ENCODE measurements around the gene NRROS.
"Not testable (repeated sequence)": the region's sequence is repeated elsewhere in the genome, so short reads cannot be mapped to it uniquely, and the experiment has no call there.

NRROS gene
- 24.0 to 163 (median 73.5) reads per million in 18 experiments for total RNA-seq

- peak; percentile 88 to 95 for DNase-seq
Measured at GRCh38 chr3:196639483-196640296, at the start of gene NRROS. Gene NRROS (plus strand): TSS chr3:196639694. CDS start chr3:196654540, 14,846 bp downstream.

- no peak for DNase-seq
Measured at GRCh38 chr3:196590279-196590678, 49.2 kb upstream of the NRROS start.

GRCh38 chr3:196596355-196596754 is 43.1 kb upstream of the NRROS start:
- DNase-seq, result no peak

GRCh38 chr3:196597971-196598733 is 41.3 kb upstream of the NRROS start:
- peak; percentile 18 to 38 for DNase-seq

GRCh38 chr3:196599734-196600128 is 39.8 kb upstream of the NRROS start:
- no peak for DNase-seq

- no peak for DNase-seq
Measured at GRCh38 chr3:196600359-196600758, 39.1 kb upstream of the NRROS start.

GRCh38 chr3:196602673-196603072 is 36.8 kb upstream of the NRROS start:
- DNase-seq, result no peak

GRCh38 chr3:196603683-196604082 is 35.8 kb upstream of the NRROS start:
- no peak for DNase-seq

GRCh38 chr3:196604548-196604947 is 34.9 kb upstream of the NRROS start:
- no peak for DNase-seq

- no peak for DNase-seq
Measured at GRCh38 chr3:196608693-196609092, 30.8 kb upstream of the NRROS start.

GRCh38 chr3:196609343-196609775 is 30.1 kb upstream of the NRROS start:
- DNase-seq, result peak; percentile 92 to 94

- DNase-seq, result peak; percentile 20 to 51
Measured at GRCh38 chr3:196609805-196610515, 29.5 kb upstream of the NRROS start.

GRCh38 chr3:196611761-196612483 is 27.6 kb upstream of the NRROS start:
- peak in 1 of 2 donors; percentile 27 for DNase-seq

GRCh38 chr3:196615234-196615633 is 24.3 kb upstream of the NRROS start:
- not testable (repeated sequence) for DNase-seq

- peak; percentile 56 to 65 for DNase-seq
Measured at GRCh38 chr3:196617256-196617655, 22.2 kb upstream of the NRROS start.

- DNase-seq, result peak; percentile 44 to 71
Measured at GRCh38 chr3:196619223-196619622, 20.3 kb upstream of the NRROS start.

- DNase-seq, result not testable (repeated sequence)
Measured at GRCh38 chr3:196619627-196620026, 19.9 kb upstream of the NRROS start.

- peak; percentile 96 to 98 for DNase-seq
Measured at GRCh38 chr3:196620161-196620604, 19.3 kb upstream of the NRROS start.

GRCh38 chr3:196620684-196621083 is 18.8 kb upstream of the NRROS start:
- no peak for DNase-seq

- DNase-seq, result peak; percentile 54 to 71
Measured at GRCh38 chr3:196621611-196622010, 17.9 kb upstream of the NRROS start.

- DNase-seq, result peak; percentile 94 to 95
Measured at GRCh38 chr3:196624067-196624790, 15.3 kb upstream of the NRROS start.
